ENCODE data around the gene QSOX2.

Gene QSOX2

GRCh38 chr9:136248951-136249876 is 3.6 kb upstream of the QSOX2 start:
- peaks cover 8% of the 10 kb centered on the region for H3K79me2 ChIP-seq (ENCODE audit: control insufficient read depth, insufficient read depth, low read length, unreplicated experiment)
- peaks cover 6% of the 10 kb centered on the region; the same call in 1 of the 2 replicates for H3K27me3 ChIP-seq (ENCODE audit: insufficient read depth, low read length)
- no peak overlapping the region for H3K27ac ChIP-seq (ENCODE audit: low read depth, low read length)
- H3K36me3 ChIP-seq (ENCODE audit: insufficient read depth, low read length): no peaks in the 10 kb centered on the region
- H2AFZ ChIP-seq (ENCODE audit: low read length, unreplicated experiment): no peak overlapping the region
- H3K4me1 ChIP-seq (ENCODE audit: control insufficient read depth, insufficient read depth, low read length, unreplicated experiment): peaks cover 5% of the 10 kb centered on the region
- no peak overlapping the region for H3K4me3 ChIP-seq (ENCODE audit: low read depth, low read length)

GRCh38 chr9:136247947-136248637 is 2.5 kb upstream of the QSOX2 start:
- Histone ChIP-seq H3K27ac (ENCODE audit: low read depth, low read length) (no peak overlapping the region), H3K79me2 (ENCODE audit: control insufficient read depth, insufficient read depth, low read length, unreplicated experiment) (peaks cover 19% of the 10 kb centered on the region)

GRCh38 chr9:136247551-136247916 is 1.9 kb upstream of the QSOX2 start:
- Histone ChIP-seq H3K4me3 (ENCODE audit: low read depth, low read length) (no peak overlapping the region), H3K36me3 (ENCODE audit: insufficient read depth, low read length) (no peaks in the 10 kb centered on the region), H3K79me2 (ENCODE audit: control insufficient read depth, insufficient read depth, low read length, unreplicated experiment) (peaks cover 24% of the 10 kb centered on the region), H2AFZ (ENCODE audit: low read length, unreplicated experiment) (no peak overlapping the region), H3K27ac (ENCODE audit: low read depth, low read length) (no peak overlapping the region), H3K4me1 (ENCODE audit: control insufficient read depth, insufficient read depth, low read length, unreplicated experiment) (peaks cover 10% of the 10 kb centered on the region), H3K27me3 (ENCODE audit: insufficient read depth, low read length) (peaks cover 6% of the 10 kb centered on the region; the same call in 1 of the 2 replicates)

More at GRCh38 chr9:136247947-136248637, 2.5 kb upstream of the QSOX2 start:
- H2AFZ ChIP-seq (ENCODE audit: low read length, unreplicated experiment): no peak overlapping the region
- peaks cover 10% of the 10 kb centered on the region for H3K4me1 ChIP-seq (ENCODE audit: control insufficient read depth, insufficient read depth, low read length, unreplicated experiment)
- no peak overlapping the region for H3K4me3 ChIP-seq (ENCODE audit: low read depth, low read length)
- no peaks in the 10 kb centered on the region for H3K36me3 ChIP-seq (ENCODE audit: insufficient read depth, low read length)
- peaks cover 6% of the 10 kb centered on the region; the same call in 1 of the 2 replicates for H3K27me3 ChIP-seq (ENCODE audit: insufficient read depth, low read length)

GRCh38 chr9:136246849-136247550 is 1.4 kb upstream of the QSOX2 start:
- Histone ChIP-seq H3K79me2 (ENCODE audit: control insufficient read depth, insufficient read depth, low read length, unreplicated experiment) (peaks cover 27% of the 10 kb centered on the region), H3K4me3 (ENCODE audit: low read depth, low read length) (no peak overlapping the region), H2AFZ (ENCODE audit: low read length, unreplicated experiment) (no peak overlapping the region), H3K27ac (ENCODE audit: low read depth, low read length) (no peak overlapping the region), H3K27me3 (ENCODE audit: insufficient read depth, low read length) (peaks cover 6% of the 10 kb centered on the region; the same call in 1 of the 2 replicates), H3K36me3 (ENCODE audit: insufficient read depth, low read length) (no peaks in the 10 kb centered on the region), H3K4me1 (ENCODE audit: control insufficient read depth, insufficient read depth, low read length, unreplicated experiment) (peaks cover 10% of the 10 kb centered on the region)

GRCh38 chr9:136244969-136245218 is 718 bp downstream of the QSOX2 start:
- H3K27ac ChIP-seq (ENCODE audit: low read depth, low read length): no peak overlapping the region
- peaks cover 6% of the 10 kb centered on the region; the same call in 1 of the 2 replicates for H3K27me3 ChIP-seq (ENCODE audit: insufficient read depth, low read length)
- no peaks in the 10 kb centered on the region for H3K36me3 ChIP-seq (ENCODE audit: insufficient read depth, low read length)
- peaks cover 44% of the 10 kb centered on the region for H3K79me2 ChIP-seq (ENCODE audit: control insufficient read depth, insufficient read depth, low read length, unreplicated experiment)
- H2AFZ ChIP-seq (ENCODE audit: low read length, unreplicated experiment): peak overlapping the region; percentile 34
- H3K4me3 ChIP-seq (ENCODE audit: low read depth, low read length): peak overlapping the region; percentile 87
- peaks cover 10% of the 10 kb centered on the region for H3K4me1 ChIP-seq (ENCODE audit: control insufficient read depth, insufficient read depth, low read length, unreplicated experiment)

GRCh38 chr9:136244122-136244968 is 1.3 kb downstream of the QSOX2 start:
- Histone ChIP-seq H3K36me3 (ENCODE audit: insufficient read depth, low read length) (no peaks in the 10 kb centered on the region), H3K27ac (ENCODE audit: low read depth, low read length) (no peak overlapping the region), H3K27me3 (ENCODE audit: insufficient read depth, low read length) (peaks cover 6% of the 10 kb centered on the region; the same call in 1 of the 2 replicates), H2AFZ (ENCODE audit: low read length, unreplicated experiment) (peak overlapping the region; percentile 34), H3K4me3 (ENCODE audit: low read depth, low read length) (peak overlapping the region; percentile 87), H3K4me1 (ENCODE audit: control insufficient read depth, insufficient read depth, low read length, unreplicated experiment) (peaks cover 10% of the 10 kb centered on the region), H3K79me2 (ENCODE audit: control insufficient read depth, insufficient read depth, low read length, unreplicated experiment) (peaks cover 44% of the 10 kb centered on the region)

- H3K27me3 ChIP-seq (ENCODE audit: insufficient read depth, low read length): peaks cover 6% of the 10 kb centered on the region; the same call in 1 of the 2 replicates
- peaks cover 10% of the 10 kb centered on the region for H3K4me1 ChIP-seq (ENCODE audit: control insufficient read depth, insufficient read depth, low read length, unreplicated experiment)
- peaks cover 44% of the 10 kb centered on the region for H3K79me2 ChIP-seq (ENCODE audit: control insufficient read depth, insufficient read depth, low read length, unreplicated experiment)
- H3K27ac ChIP-seq (ENCODE audit: low read depth, low read length): no peak overlapping the region
- H3K4me3 ChIP-seq (ENCODE audit: low read depth, low read length): peak overlapping the region; percentile 87
- H3K36me3 ChIP-seq (ENCODE audit: insufficient read depth, low read length): no peaks in the 10 kb centered on the region
- H2AFZ ChIP-seq (ENCODE audit: low read length, unreplicated experiment): no peak overlapping the region
Measured at GRCh38 chr9:136243631-136244030, 2.0 kb downstream of the QSOX2 start.

- Histone ChIP-seq H3K27ac (ENCODE audit: low read depth, low read length) (no peak overlapping the region), H3K79me2 (ENCODE audit: control insufficient read depth, insufficient read depth, low read length, unreplicated experiment) (peaks cover 46% of the 10 kb centered on the region), H3K4me1 (ENCODE audit: control insufficient read depth, insufficient read depth, low read length, unreplicated experiment) (peaks cover 10% of the 10 kb centered on the region), H3K36me3 (ENCODE audit: insufficient read depth, low read length) (no peaks in the 10 kb centered on the region), H3K4me3 (ENCODE audit: low read depth, low read length) (no peak overlapping the region), H3K27me3 (ENCODE audit: insufficient read depth, low read length) (peaks cover 6% of the 10 kb centered on the region; the same call in 1 of the 2 replicates), H2AFZ (ENCODE audit: low read length, unreplicated experiment) (no peak overlapping the region)
Measured at GRCh38 chr9:136242918-136243525, 2.6 kb downstream of the QSOX2 start.

GRCh38 chr9:136242248-136242647 is 3.4 kb downstream of the QSOX2 start:
- Histone ChIP-seq H3K27me3 (ENCODE audit: insufficient read depth, low read length) (peaks cover 6% of the 10 kb centered on the region; the same call in 1 of the 2 replicates), H3K4me1 (ENCODE audit: control insufficient read depth, insufficient read depth, low read length, unreplicated experiment) (peaks cover 10% of the 10 kb centered on the region), H3K27ac (ENCODE audit: low read depth, low read length) (no peak overlapping the region), H3K36me3 (ENCODE audit: insufficient read depth, low read length) (no peaks in the 10 kb centered on the region), H3K4me3 (ENCODE audit: low read depth, low read length) (no peak overlapping the region), H2AFZ (ENCODE audit: low read length, unreplicated experiment) (no peak overlapping the region), H3K79me2 (ENCODE audit: control insufficient read depth, insufficient read depth, low read length, unreplicated experiment) (peaks cover 49% of the 10 kb centered on the region)

All from ACC112 (cell line).